HG03558 (cell line): ENCODE data around the gene SPRR2A.
"Not testable (repeated sequence)": the region's sequence is repeated elsewhere in the genome, so short reads cannot be mapped to it uniquely, and the experiment has no call there.

ENCODE experiments used
- ATAC-seq: cut with Tn5 transposase; IDR thresholded peaks from one replicate; pipeline ENCODE4 v1.9.1; 2021; ENCODE audit warnings: moderate number of reproducible peaks; ENCODE audit not compliant: unreplicated experiment; ENCODE audit errors: extremely low read depth

Gene SPRR2A

DNA sequence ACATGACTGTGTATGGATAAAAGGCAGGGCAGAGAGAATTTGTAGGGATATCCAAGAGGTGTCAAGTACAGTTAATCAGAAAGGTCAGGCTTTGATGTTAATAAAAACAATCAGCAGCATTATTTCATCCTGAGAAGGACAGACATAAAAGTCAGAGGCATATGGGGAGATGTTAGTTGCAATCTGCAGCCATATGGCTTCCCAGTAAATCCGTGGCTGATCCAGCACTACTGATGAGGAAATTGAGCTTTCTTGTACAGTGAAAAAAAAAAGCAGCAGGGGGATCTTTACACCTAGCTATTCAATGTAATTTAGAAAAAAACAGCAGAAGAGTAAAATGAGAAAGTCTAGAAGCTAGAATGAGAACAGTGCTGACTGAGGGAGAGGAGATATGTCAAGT, 28.5 kb downstream of the SPRR2A start:
- no peak for ATAC-seq

DNA sequence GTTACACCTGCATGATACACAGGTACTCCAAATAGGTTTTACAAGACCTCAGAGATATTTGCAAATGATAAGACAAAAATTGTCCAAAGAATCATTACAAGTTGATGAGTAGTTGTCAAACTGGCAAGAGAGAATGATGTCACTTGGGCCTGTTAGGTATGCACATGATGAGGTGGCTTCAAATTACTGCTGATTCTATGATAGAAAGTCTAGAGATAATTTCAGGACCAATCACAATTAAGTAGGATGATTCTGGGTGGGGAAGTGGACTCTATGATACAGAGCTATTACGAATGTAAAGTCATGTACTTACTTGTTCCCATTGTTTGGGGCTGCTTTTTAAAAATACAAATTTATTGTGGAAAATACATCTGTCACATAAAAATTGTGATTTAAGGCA, 31.5 kb downstream of the SPRR2A start:
- ATAC-seq: no peak

DNA sequence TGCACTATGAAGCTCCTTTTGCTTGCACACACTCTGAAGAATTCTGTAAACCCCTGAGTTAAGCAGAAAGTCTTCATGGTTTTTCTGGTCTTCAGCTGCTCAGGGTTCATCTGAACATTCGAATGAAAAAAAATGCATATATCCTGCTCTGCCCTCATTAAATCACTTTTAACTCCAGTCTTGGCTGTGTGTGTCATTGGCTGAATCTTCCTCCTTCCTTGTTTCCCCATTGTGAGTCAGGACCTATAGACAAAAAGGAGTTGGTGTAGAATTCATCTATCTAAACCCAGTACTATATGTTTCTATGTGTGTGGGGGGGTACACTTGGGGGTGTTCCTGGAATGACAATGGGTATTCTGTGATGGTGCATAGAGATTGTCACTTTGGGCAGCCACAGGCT, 32.9 kb downstream of the SPRR2A start:
- no peak for ATAC-seq

DNA sequence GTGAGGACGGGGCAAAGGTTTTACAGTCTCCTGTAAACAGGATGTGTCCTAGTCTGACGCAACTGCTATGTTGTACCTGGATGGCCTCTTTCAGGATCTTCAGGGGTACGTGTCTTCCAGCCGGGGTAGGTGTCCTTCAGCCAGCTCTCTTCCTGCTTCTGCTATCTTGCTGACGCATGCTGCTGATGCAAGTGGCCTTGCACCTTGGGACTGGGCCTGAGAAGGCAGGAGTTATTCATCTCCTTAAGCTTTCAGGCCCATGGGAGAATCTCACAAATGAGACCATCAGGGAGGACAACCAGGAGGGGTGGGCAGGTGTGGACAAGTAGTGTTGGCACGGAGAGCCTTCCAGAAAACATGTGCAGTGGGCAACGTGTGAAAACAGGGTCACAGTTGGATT, 34.2 kb downstream of the SPRR2A start:
- ATAC-seq: no peak

DNA sequence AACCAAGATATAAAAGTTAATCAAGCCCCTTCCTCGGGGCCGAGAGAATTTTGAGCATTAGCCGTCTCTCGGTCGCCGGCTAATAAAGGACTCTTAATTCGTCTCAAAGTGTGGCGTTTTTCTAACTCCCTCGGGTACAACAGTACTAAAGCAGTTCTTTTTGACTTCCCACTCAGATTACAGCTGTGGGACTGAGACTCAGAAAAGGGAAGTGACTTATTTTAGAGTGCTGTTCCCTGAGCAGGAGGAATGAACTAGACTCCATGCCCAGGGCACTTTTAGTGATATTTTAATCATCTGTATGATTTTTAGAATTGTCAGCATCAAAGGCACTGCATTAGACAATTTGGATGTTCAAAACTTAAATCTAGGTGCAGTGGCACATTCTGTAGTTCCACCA, 35.0 kb downstream of the SPRR2A start:
- ATAC-seq: not testable (repeated sequence)

DNA sequence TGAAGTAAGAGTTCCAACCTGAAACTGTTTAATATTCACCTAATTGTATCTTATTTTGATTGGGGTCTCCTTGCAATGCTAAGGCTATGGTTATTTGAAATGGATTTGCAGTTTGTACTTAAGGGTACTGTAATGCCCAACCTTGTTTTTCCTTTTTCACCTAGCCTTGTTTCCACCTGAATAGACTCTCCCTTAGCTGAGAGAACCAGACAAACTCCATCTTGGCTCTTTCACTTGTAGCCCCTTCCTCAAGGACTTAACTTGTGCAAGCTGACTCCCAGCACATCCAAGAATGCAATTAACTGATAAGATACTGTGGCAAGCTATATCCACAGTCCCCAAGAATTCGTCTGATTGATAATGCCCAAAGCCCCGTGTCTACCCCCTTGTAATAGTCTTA, 35.5 kb downstream of the SPRR2A start:
- ATAC-seq: not testable (repeated sequence)

DNA sequence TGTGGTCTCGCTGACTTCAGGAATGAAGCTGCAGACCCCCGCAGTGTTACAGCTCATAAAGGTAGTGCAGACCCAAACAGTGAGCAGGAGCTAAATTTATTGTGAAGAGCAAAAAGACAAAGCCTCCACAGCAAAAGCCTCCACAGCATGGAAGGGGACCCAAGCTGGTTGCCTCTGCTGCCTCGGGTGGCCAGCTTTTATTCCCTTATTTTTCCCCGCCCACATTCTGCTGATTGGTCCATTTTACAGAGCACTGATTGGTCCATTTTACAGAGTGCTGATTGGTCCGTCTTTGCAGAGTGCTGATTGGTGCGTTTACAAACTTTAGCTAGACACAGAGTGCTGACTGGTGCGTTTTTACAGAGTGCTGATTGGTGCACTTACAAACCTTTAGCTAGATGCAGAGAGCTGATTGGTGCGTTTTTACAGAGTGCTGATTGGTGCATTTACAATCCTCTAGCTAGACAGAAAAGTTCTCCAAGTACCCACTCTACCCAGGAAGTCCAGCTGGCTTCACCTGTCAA, 46.0 kb downstream of the SPRR2A start:
- ATAC-seq: not testable (repeated sequence)
